Loucy (cell line): ENCODE data around the gene PTTG1IP.

Experiments used
- CTCF ChIP-seq: fragments of 200-600 bp; sonication (generic); conservative IDR thresholded peaks from 2 replicates; pipeline ENCODE4 v1.5.1; 2014; ENCODE audit warnings: mild to moderate bottlenecking, antibody characterized with exemption, low read length
- EZH2phosphoT487 ChIP-seq: fragments of 200-600 bp; IDR thresholded peaks from 2 replicates; pipeline ENCODE4 v1.6.1; 2018; ENCODE audit warnings: antibody characterized with exemption, mild to moderate bottlenecking, moderate library complexity, borderline replicate concordance

GRCh38 chr21:44911384-44912157, 38.1 kb upstream of the PTTG1IP start:
- TF ChIP-seq CTCF (no peak), EZH2phosphoT487 (no peak)
